HCT116 (cell line): ENCODE results near the gene MPV17L2. TPM values are rescaled to one million over a fixed set of nuclear protein-coding genes. Genes with fewer than 3 reads are reported as not detected.

Source experiments
- ATAC-seq: fragments of 200-7000 bp; cut with Tn5 transposase; 2 replicates; pipeline ENCODE4 v1.9.1; 2020; ENCODE audit warnings: mild to moderate bottlenecking, moderate library complexity
- BruUV-seq: library from RNA; stranded (reverse); fragments of 400-500 nt; replicated peaks from 2 replicates; lab custom pipeline; 2021; lab: Mats Ljungman, UMichigan
- CTCF ChIA-PET: fragments of 300-600 bp; sonication (Branson Sonifier 250); formaldehyde crosslinking; loops from one replicate; lab custom pipeline; 2021; ENCODE audit warnings: antibody characterized with exemption; lab: Charles Lee
- POLR2A ChIA-PET: fragments of 300-600, 350-600 bp; sonication (Branson Sonifier 250); formaldehyde crosslinking; loops from one replicate; lab custom pipeline; 2021; ENCODE audit warnings: antibody characterized with exemption; lab: Charles Lee
- RAD21 ChIA-PET, 2 experiments: fragments of 300-600 bp; sonication (Branson Sonifier 250); formaldehyde crosslinking; loops; one replicate each; lab custom pipeline; 2023; ENCODE audit warnings: low total read pairs in 2 of 2; ENCODE audit not compliant: uncharacterized antibody in 2 of 2, unreplicated experiment in 2 of 2, low non-redundant PET in 1 of 2; lab: Charles Lee
- DNase-seq: peaks from one replicate; pipeline ENCODE4 v3.0.0-alpha.2; 2010; ENCODE audit warnings: low read depth, low spot score
- H2AFZ ChIP-seq: fragments of 200-600 bp; shearing (Covaris generic), sonication (generic); 2 replicates; pipeline ENCODE4 v1.6.1; 2017; ENCODE audit warnings: low read depth, mixed run types, mixed read lengths, antibody characterized with exemption, low read length; ENCODE audit not compliant: poor library complexity, severe bottlenecking
- H3K27ac ChIP-seq: 2 replicates; pipeline ENCODE4 v1.5.1; 2012; ENCODE audit warnings: low read depth, low read length
- H3K27me3 ChIP-seq: fragments of 200-600 bp; sonication (generic); 2 replicates; pipeline ENCODE4 v1.6.1; 2016; ENCODE audit warnings: mixed run types, low read length, mixed read lengths; ENCODE audit not compliant: insufficient read depth
- H3K36me3 ChIP-seq, 2 experiments: fragments of 200-500 bp in 1 of 2; fragments of 200-600 bp in 1 of 2; sonication (Bioruptor generic) in 1 of 2; sonication (generic) in 1 of 2; 2 replicates each; pipeline versions ENCODE4 v1.5.1 to v1.6.1; 2014 to 2016; ENCODE audit warnings: low read length in 2 of 2, inconsistent platforms in 1 of 2, mixed read lengths in 1 of 2, mixed run types in 1 of 2; ENCODE audit not compliant: insufficient read depth in 2 of 2, control insufficient read depth in 1 of 2
- H3K4me1 ChIP-seq, 2 experiments: fragments of 200-600 bp in 1 of 2; sonication (generic) in 1 of 2; 2 replicates each; pipeline versions ENCODE4 v1.5.1 to v1.6.1; 2012 to 2017; ENCODE audit warnings: low read length in 2 of 2, inconsistent platforms in 1 of 2, mild to moderate bottlenecking in 1 of 2, mixed read lengths in 1 of 2, mixed run types in 1 of 2, moderate library complexity in 1 of 2; ENCODE audit not compliant: insufficient read depth in 2 of 2, control insufficient read depth in 1 of 2
- H3K4me2 ChIP-seq: fragments of 200-600 bp; sonication (generic); 2 replicates; pipeline ENCODE4 v1.6.1; 2017; ENCODE audit warnings: mixed run types, low read length, mixed read lengths
- H3K4me3 ChIP-seq, 2 experiments: fragments of 200-600 bp in 1 of 2; sonication (generic) in 1 of 2; replicated peaks in 1 of 2; 2 replicates each; pipeline ENCODE4 v1.5.1; 2011 to 2016; ENCODE audit warnings: low read length in 2 of 2, control low read depth in 1 of 2, low read depth in 1 of 2, mild to moderate bottlenecking in 1 of 2, mixed read lengths in 1 of 2, mixed run types in 1 of 2
- H3K79me2 ChIP-seq: fragments of 200-600 bp; sonication (generic); 2 replicates; pipeline ENCODE4 v1.6.1; 2017; ENCODE audit warnings: mild to moderate bottlenecking, mixed run types, low read length, moderate library complexity, mixed read lengths; ENCODE audit not compliant: insufficient read depth
- H3K9ac ChIP-seq: fragments of 200-600 bp; sonication (generic); 2 replicates; pipeline ENCODE4 v1.6.1; 2016; ENCODE audit warnings: low read length, mixed read lengths
- H3K9me2 ChIP-seq: fragments of 200-600 bp; sonication (generic), shearing (Covaris generic); 2 replicates; pipeline ENCODE4 v1.6.1; 2017; ENCODE audit warnings: mixed run types, mild to moderate bottlenecking, moderate library complexity; ENCODE audit not compliant: insufficient read depth
- H3K9me3 ChIP-seq, 2 experiments: fragments of 200-500 bp in 1 of 2; fragments of 200-600 bp in 1 of 2; sonication (Bioruptor generic) in 1 of 2; sonication (generic) in 1 of 2; 2 replicates each; pipeline ENCODE4 v1.6.1; 2014 to 2017; ENCODE audit warnings: low read length in 2 of 2, mixed read lengths in 2 of 2, inconsistent platforms in 1 of 2, low read depth in 1 of 2, mild to moderate bottlenecking in 1 of 2, mixed run types in 1 of 2, moderate library complexity in 1 of 2; ENCODE audit not compliant: control insufficient read depth in 1 of 2, insufficient read depth in 1 of 2
- H4K20me1 ChIP-seq: fragments of 200-600 bp; sonication (generic), shearing (Covaris generic); 2 replicates; pipeline ENCODE4 v1.6.1; 2017; ENCODE audit warnings: mixed run types, mild to moderate bottlenecking, moderate library complexity; ENCODE audit not compliant: insufficient read depth
- ATF3 ChIP-seq: IDR thresholded peaks from 2 replicates; pipeline ENCODE4 v1.6.1; 2012
- ELF1 ChIP-seq: IDR thresholded peaks from 2 replicates; pipeline ENCODE4 v1.6.1; 2012; ENCODE audit warnings: low read depth, borderline replicate concordance
- EZH2phosphoT487 ChIP-seq: fragments of 200-600 bp; IDR thresholded peaks from 2 replicates; pipeline ENCODE4 v1.6.1; 2018; ENCODE audit warnings: antibody characterized with exemption, borderline replicate concordance
- MAX ChIP-seq: IDR thresholded peaks from 2 replicates; pipeline ENCODE4 v1.6.1; 2012
- POLR2A ChIP-seq: IDR thresholded peaks from 2 replicates; pipeline ENCODE4 v1.7.0; 2011; ENCODE audit warnings: borderline replicate concordance; ENCODE audit not compliant: insufficient read depth, insufficient read length; ENCODE audit errors: extremely low read depth
- SIN3A ChIP-seq: IDR thresholded peaks from 2 replicates; pipeline ENCODE4 v1.6.1; 2012; ENCODE audit warnings: low read depth
- SP1 ChIP-seq: IDR thresholded peaks from 2 replicates; pipeline ENCODE4 v1.6.1; 2012; ENCODE audit warnings: low read depth
- SRF ChIP-seq: IDR thresholded peaks from 2 replicates; pipeline ENCODE4 v1.6.1; 2012; ENCODE audit warnings: low read depth
- YY1 ChIP-seq: IDR thresholded peaks from 2 replicates; pipeline ENCODE4 v1.6.1; 2011; ENCODE audit warnings: low read length, low read depth, moderate library complexity, mild to moderate bottlenecking; ENCODE audit not compliant: insufficient replicate concordance; ENCODE audit errors: extremely low read depth
- ZFX ChIP-seq: fragments of 450-650 bp; IDR thresholded peaks from 2 replicates; pipeline ENCODE4 v1.6.1; 2017
- ZNF274 ChIP-seq: fragments of 200-500 bp; sonication (Bioruptor generic); IDR thresholded peaks from 2 replicates; pipeline ENCODE4 v1.6.1; 2014; ENCODE audit warnings: mild to moderate bottlenecking, low read depth, low read length, inconsistent platforms
- intact Hi-C: fragments of 100-400 bp; cut with micrococcal nuclease; formaldehyde crosslinking; loops from 2 replicates; pipeline ENCODE4 v1.10.0; 2022
- total RNA-seq: library from RNA; stranded (reverse); gene quantifications from one replicate; pipeline ENCODE4 v1.2.1, GENCODE V29; 2021; ENCODE audit not compliant: unreplicated experiment
- TF ChIP-seq, protein P1 (sequence below): IDR thresholded peaks from 2 replicates; pipeline ENCODE4 v1.6.1; 2011; ENCODE audit warnings: mild to moderate bottlenecking, low read length, moderate library complexity; ENCODE audit not compliant: insufficient replicate concordance; ENCODE audit errors: extremely low read depth

Gene MPV17L2
- total RNA-seq, 1 experiment from 2014 or later, result 18.7 TPM

GRCh38 chr19:18225702-18226468 is 32.9 kb downstream of the MPV17L2 start, which contains the start of gene PDE4C:
Gene PDE4C (minus strand): TSS chr19:18226438. CDS start chr19:18226415, 23 bp downstream.
- DNase-seq (no peak), ATAC-seq (no peak)
- no peaks in the 10 kb centered on the region for H3K36me3 ChIP-seq
- POLR2A ChIA-PET, result no interaction called here
- RAD21 ChIA-PET, result no interaction called here
- H3K9me2 ChIP-seq, result no peaks in the 10 kb centered on the region
- CTCF ChIA-PET, result no interaction called here
- no peak within 1 kb of the TSS; the same call in 1 of the 2 replicates for H3K27ac ChIP-seq
- no peaks in the 10 kb centered on the region for H3K9me3 ChIP-seq
- H2AFZ ChIP-seq, result no peak within 1 kb of the TSS
- H3K4me2 ChIP-seq, result peak within 1 kb of the TSS; percentile 91
- no peaks in the 10 kb centered on the region for H3K79me2 ChIP-seq
- H3K27me3 ChIP-seq, result no peaks in the 10 kb centered on the region
- no peaks in the 10 kb centered on the region for H4K20me1 ChIP-seq
- H3K9ac ChIP-seq, result no peak within 1 kb of the TSS
- no peak within 1 kb of the TSS for H3K4me3 ChIP-seq
- no TSS peak for BruUV-seq
- TF ChIP-seq ZNF274 (no peak), YY1 (no peak), MAX (no peak), POLR2A (no peak), SIN3A (no peak), EZH2phosphoT487 (no peak), SP1 (no peak), ZFX (no peak), SRF (no peak), ELF1 (no peak), ATF3 (no peak)
- TF ChIP-seq, protein P1, sequence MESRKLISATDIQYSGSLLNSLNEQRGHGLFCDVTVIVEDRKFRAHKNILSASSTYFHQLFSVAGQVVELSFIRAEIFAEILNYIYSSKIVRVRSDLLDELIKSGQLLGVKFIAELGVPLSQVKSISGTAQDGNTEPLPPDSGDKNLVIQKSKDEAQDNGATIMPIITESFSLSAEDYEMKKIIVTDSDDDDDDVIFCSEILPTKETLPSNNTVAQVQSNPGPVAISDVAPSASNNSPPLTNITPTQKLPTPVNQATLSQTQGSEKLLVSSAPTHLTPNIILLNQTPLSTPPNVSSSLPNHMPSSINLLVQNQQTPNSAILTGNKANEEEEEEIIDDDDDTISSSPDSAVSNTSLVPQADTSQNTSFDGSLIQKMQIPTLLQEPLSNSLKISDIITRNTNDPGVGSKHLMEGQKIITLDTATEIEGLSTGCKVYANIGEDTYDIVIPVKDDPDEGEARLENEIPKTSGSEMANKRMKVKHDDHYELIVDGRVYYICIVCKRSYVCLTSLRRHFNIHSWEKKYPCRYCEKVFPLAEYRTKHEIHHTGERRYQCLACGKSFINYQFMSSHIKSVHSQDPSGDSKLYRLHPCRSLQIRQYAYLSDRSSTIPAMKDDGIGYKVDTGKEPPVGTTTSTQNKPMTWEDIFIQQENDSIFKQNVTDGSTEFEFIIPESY, result no peak
- H3K4me1 ChIP-seq, result peaks cover 13 to 26% of the 10 kb centered on the region in 2 experiments
- intact Hi-C loops, result no loop called here
